ENCODE results near the gene TTK.

TTK gene
- 0.49 to 13.3 (median 2.1) reads per million in 3 experiments for total RNA-seq

GRCh38 chr6:80004173-80005072 is at the start of gene TTK:
TSS of gene TTK (plus strand) at chr6:80004649. CDS start at chr6:80005844, 1,195 bp downstream.
- DNase-seq: peak; percentile 93

GRCh38 chr6:79954849-79955248 is 49.6 kb upstream of the TTK start:
- no peak for DNase-seq

GRCh38 chr6:79964607-79965081 is 39.8 kb upstream of the TTK start:
- DNase-seq: peak; percentile 74

- DNase-seq: no peak
Measured at GRCh38 chr6:79967178-79967577, 37.3 kb upstream of the TTK start.

- no peak for DNase-seq
Measured at GRCh38 chr6:79969784-79970183, 34.7 kb upstream of the TTK start.

GRCh38 chr6:79971193-79971592 is 33.3 kb upstream of the TTK start:
- no peak for DNase-seq

- peak; percentile 25 for DNase-seq
Measured at GRCh38 chr6:79981652-79982051, 22.8 kb upstream of the TTK start.

- peak; percentile 45 for DNase-seq
Measured at GRCh38 chr6:79984261-79984660, 20.2 kb upstream of the TTK start.

GRCh38 chr6:79985128-79985527 is 19.3 kb upstream of the TTK start:
- DNase-seq: no peak

GRCh38 chr6:79989641-79990040 is 14.8 kb upstream of the TTK start:
- DNase-seq: no peak

GRCh38 chr6:79993012-79993910 is 11.2 kb upstream of the TTK start:
- no peak for DNase-seq

GRCh38 chr6:79993911-79994309 is 10.5 kb upstream of the TTK start:
- DNase-seq: no peak

- DNase-seq: no peak
Measured at GRCh38 chr6:79997728-79998127, 6.7 kb upstream of the TTK start.

- no peak for DNase-seq
Measured at GRCh38 chr6:80001337-80001736, 3.1 kb upstream of the TTK start.

GRCh38 chr6:80003826-80004172 is 650 bp upstream of the TTK start:
- peak; percentile 59 for DNase-seq

GRCh38 chr6:80005406-80005805 is 957 bp downstream of the TTK start:
- no peak for DNase-seq

- DNase-seq: no peak
Measured at GRCh38 chr6:80006541-80006940, 2.1 kb downstream of the TTK start.

GRCh38 chr6:80009531-80009930 is 5.1 kb downstream of the TTK start:
- DNase-seq: no peak

GRCh38 chr6:80010288-80010687 is 5.8 kb downstream of the TTK start:
- no peak for DNase-seq

GRCh38 chr6:80015839-80016435 is 11.5 kb downstream of the TTK start:
- DNase-seq: no peak

- no peak for DNase-seq
Measured at GRCh38 chr6:80020381-80021120, 16.1 kb downstream of the TTK start.

- DNase-seq: no peak
Measured at GRCh38 chr6:80021131-80021530, 16.7 kb downstream of the TTK start.

Measured in central memory CD4-positive, alpha-beta T cell (primary cell).